Tibial artery (tissue), 4 donors: ENCODE data around the gene HENMT1.
A peak's percentile ranks its signal among the peaks of the same experiment; 100 is the strongest.
"Not testable (repeated sequence)": the region's sequence is repeated elsewhere in the genome, so short reads cannot be mapped to it uniquely, and the experiment has no call there.

Experiments used
- DNase-seq, 2 donors: peaks; one replicate each; pipeline ENCODE4 v3.0.0-alpha.2; 2019
- H3K27ac ChIP-seq, 2 donors: fragments of 200-600 bp; sonication (generic) in 1 of 2; 1 replicate in 1 of 2; 2 replicates in 1 of 2; pipeline ENCODE4 v1.5.1; 2018 to 2019; ENCODE audit warnings: mild to moderate bottlenecking in 1 of 2
- H3K27me3 ChIP-seq, 2 donors: fragments of 200-600 bp; sonication (generic) in 1 of 2; one replicate each; pipeline versions ENCODE4 v1.5.1 to v1.6.0; 2016 to 2019
- H3K36me3 ChIP-seq, 3 donors: fragments of 200-600 bp; sonication (generic) in 2 of 3; one replicate each; pipeline ENCODE4 v1.5.1; 2016 to 2019; ENCODE audit warnings: mild to moderate bottlenecking in 2 of 3
- H3K4me1 ChIP-seq, 4 donors: fragments of 200-600 bp; sonication (generic) in 2 of 4; 1 replicate in 3 of 4; 2 replicates in 1 of 4; pipeline ENCODE4 v1.5.1; 2016 to 2019
- H3K4me3 ChIP-seq, 2 donors: fragments of 200-600 bp; sonication (generic) in 1 of 2; 1 replicate in 1 of 2; 2 replicates in 1 of 2; pipeline ENCODE4 v1.5.1; 2018 to 2019; ENCODE audit warnings: mild to moderate bottlenecking in 2 of 2
- H3K9me3 ChIP-seq, 3 donors: fragments of 200-600 bp; sonication (generic) in 1 of 3; one replicate each; pipeline ENCODE4 v1.5.1; 2016 to 2019
- intact Hi-C: fragments of 100-400 bp; cut with DNase I; formaldehyde crosslinking; loops from one replicate; pipeline ENCODE4 v1.15.0; 2023; ENCODE audit warnings: low total_unique reads
- TF ChIP-seq, protein P1 (sequence below), 2 experiments: fragments of 200-600 bp in 1 of 2; fragments of 450-650 bp in 1 of 2; IDR thresholded peaks; one replicate each; pipeline ENCODE4 v1.5.1; 2017 to 2019; ENCODE audit warnings: antibody characterized with exemption in 2 of 2, mild to moderate bottlenecking in 1 of 2, moderate library complexity in 1 of 2

Gene HENMT1

GRCh38 chr1:108661030-108661609 is at the start of gene HENMT1:
Gene HENMT1 (minus strand): TSS chr1:108661093. CDS start chr1:108659884, 1,209 bp downstream.
- DNase-seq = peak; percentile 47 to 79
- H3K27me3 ChIP-seq = no peaks in the 10 kb centered on the region
- peak within 1 kb of the TSS; percentile 92 to 95 for H3K27ac ChIP-seq
- intact Hi-C loops = no loop called here
- H3K4me3 ChIP-seq = peak within 1 kb of the TSS; percentile 65 to 76
- peaks cover 0 to 7% (median 6%) of the 10 kb centered on the region in 4 donors for H3K4me1 ChIP-seq
- no peaks in the 10 kb centered on the region for H3K9me3 ChIP-seq
- TF ChIP-seq, protein P1, sequence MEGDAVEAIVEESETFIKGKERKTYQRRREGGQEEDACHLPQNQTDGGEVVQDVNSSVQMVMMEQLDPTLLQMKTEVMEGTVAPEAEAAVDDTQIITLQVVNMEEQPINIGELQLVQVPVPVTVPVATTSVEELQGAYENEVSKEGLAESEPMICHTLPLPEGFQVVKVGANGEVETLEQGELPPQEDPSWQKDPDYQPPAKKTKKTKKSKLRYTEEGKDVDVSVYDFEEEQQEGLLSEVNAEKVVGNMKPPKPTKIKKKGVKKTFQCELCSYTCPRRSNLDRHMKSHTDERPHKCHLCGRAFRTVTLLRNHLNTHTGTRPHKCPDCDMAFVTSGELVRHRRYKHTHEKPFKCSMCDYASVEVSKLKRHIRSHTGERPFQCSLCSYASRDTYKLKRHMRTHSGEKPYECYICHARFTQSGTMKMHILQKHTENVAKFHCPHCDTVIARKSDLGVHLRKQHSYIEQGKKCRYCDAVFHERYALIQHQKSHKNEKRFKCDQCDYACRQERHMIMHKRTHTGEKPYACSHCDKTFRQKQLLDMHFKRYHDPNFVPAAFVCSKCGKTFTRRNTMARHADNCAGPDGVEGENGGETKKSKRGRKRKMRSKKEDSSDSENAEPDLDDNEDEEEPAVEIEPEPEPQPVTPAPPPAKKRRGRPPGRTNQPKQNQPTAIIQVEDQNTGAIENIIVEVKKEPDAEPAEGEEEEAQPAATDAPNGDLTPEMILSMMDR (IDR thresholded peaks at IDR 0.05) = no peak
- no peaks in the 10 kb centered on the region for H3K36me3 ChIP-seq

DNA sequence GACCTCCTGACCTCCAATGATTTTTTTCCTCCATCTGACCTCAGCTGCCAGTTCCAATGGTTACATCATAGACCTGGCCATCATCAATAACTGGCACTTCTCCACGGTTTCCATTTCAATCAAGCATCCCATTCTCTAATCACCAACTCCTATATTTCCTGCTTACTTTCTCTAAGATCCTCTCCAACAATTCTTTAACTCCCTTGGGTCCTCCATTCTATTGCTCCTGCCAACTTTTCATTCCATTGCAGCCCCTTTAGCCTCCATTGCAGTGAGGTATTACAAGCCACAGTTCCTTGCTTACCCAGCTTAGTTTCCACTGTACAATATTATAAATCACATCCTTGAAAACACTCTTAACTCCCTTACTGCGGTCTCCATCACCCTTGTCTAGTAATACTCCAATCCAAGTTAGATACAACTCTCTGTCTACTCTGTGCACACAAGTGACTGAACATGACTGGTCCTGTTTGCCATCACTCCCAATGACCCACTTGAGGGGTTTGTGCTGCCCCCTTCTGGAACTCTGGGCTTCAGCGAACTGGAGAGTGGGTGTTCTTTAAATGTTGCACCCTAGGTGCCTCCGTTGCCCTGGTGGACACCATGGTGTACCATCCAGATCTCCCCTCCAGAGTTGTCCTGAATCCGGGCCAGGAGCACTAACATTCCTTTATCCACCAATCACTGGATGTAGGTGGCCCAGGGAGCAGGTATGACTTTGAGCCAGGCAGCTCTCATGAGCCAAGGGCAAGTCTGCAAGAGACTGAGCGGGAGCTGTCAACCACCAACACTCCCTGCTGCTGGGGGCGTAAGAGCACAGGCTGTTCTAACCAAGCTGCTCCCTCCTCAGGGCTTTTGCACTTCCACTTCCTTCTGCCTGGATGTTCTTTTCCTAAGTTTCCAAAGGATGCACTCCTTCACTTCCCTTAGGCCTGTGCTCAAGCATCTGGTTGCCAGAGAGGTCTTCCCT is 48.1 kb upstream of the HENMT1 start:
- no peak for DNase-seq
- Histone ChIP-seq H3K9me3 (no peaks in the 10 kb centered on the region), H3K4me1 (peaks cover 0 to 15% (median 10%) of the 10 kb centered on the region in 4 donors), H3K27me3 (no peaks in the 10 kb centered on the region), H3K4me3 (no peak overlapping the region), H3K27ac (no peak overlapping the region), H3K36me3 (no peaks in the 10 kb centered on the region)
- intact Hi-C loops = no loop called here
- TF ChIP-seq, protein P1 (IDR thresholded peaks at IDR 0.05) = no peak

- Histone ChIP-seq H3K27ac (no peak overlapping the region), H3K27me3 (no peaks in the 10 kb centered on the region), H3K9me3 (no peaks in the 10 kb centered on the region), H3K4me3 (no peak overlapping the region), H3K36me3 (no peaks in the 10 kb centered on the region), H3K4me1 (peaks cover 0 to 17% (median 11%) of the 10 kb centered on the region in 4 donors)
- no peak for DNase-seq
- TF ChIP-seq, protein P1 (IDR thresholded peaks at IDR 0.05) = no peak
- intact Hi-C loops = no loop called here
These were observed 45.8 kb upstream of the HENMT1 start for GRCh38 chr1:108706643-108707042.

- Histone ChIP-seq H3K27me3 (no peaks in the 10 kb centered on the region), H3K27ac (peak overlapping the region; percentile 1 to 26), H3K4me3 (no peak overlapping the region), H3K4me1 (peaks cover 0 to 17% (median 11%) of the 10 kb centered on the region in 4 donors), H3K9me3 (no peaks in the 10 kb centered on the region), H3K36me3 (peaks cover 12 to 16% (median 12%) of the 10 kb centered on the region in 3 donors)
- TF ChIP-seq, protein P1 (IDR thresholded peaks at IDR 0.05) = no peak
- intact Hi-C loops = no loop called here
- DNase-seq = peak in 1 of 2 donors; percentile 32
These were observed 43.6 kb upstream of the HENMT1 start for GRCh38 chr1:108704496-108704895.

DNA sequence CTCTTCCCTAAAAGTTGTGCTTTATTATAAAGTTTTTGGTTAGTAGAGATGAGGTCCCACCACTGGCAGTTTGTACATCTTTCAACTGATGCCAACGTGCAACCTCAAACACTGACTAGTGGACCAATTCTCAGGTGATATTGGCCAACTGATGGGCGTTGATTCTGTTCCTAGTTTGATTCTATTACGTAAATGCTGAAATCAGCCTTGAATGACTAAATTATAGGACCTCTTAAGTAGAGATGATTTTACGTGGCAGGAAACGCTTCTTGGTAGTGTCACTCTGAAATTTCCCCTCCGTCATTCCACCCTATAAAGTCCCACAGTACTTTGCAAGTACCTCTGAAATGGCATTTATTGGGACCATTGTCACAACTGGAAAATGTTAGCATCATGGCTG is 43.0 kb upstream of the HENMT1 start:
- Histone ChIP-seq H3K4me1 (peaks cover 0 to 17% (median 11%) of the 10 kb centered on the region in 4 donors), H3K36me3 (peaks cover 16 to 21% (median 17%) of the 10 kb centered on the region in 3 donors), H3K4me3 (no peak overlapping the region), H3K27ac (peak overlapping the region in 1 of 2 donors; percentile 1), H3K27me3 (no peaks in the 10 kb centered on the region), H3K9me3 (no peaks in the 10 kb centered on the region)
- intact Hi-C loops = no loop called here
- TF ChIP-seq, protein P1 (IDR thresholded peaks at IDR 0.05) = no peak
- DNase-seq = no peak

GRCh38 chr1:108702109-108702508 is 41.2 kb upstream of the HENMT1 start:
- Histone ChIP-seq H3K36me3 (peaks cover 30 to 40% (median 35%) of the 10 kb centered on the region in 3 donors), H3K4me1 (peaks cover 0 to 17% (median 11%) of the 10 kb centered on the region in 4 donors)
- H3K27me3 ChIP-seq, H3K27ac ChIP-seq, intact Hi-C loops, DNase-seq, H3K4me3 ChIP-seq, H3K9me3 ChIP-seq: not testable (repeated sequence)
